ENCODE data around the gene INSRR. TPM values are rescaled to one million over a fixed set of nuclear protein-coding genes. Genes with fewer than 3 reads are reported as not detected.

INSRR gene
- total RNA-seq, 1 donor from 2014 or later: 0.45 TPM

DNA sequence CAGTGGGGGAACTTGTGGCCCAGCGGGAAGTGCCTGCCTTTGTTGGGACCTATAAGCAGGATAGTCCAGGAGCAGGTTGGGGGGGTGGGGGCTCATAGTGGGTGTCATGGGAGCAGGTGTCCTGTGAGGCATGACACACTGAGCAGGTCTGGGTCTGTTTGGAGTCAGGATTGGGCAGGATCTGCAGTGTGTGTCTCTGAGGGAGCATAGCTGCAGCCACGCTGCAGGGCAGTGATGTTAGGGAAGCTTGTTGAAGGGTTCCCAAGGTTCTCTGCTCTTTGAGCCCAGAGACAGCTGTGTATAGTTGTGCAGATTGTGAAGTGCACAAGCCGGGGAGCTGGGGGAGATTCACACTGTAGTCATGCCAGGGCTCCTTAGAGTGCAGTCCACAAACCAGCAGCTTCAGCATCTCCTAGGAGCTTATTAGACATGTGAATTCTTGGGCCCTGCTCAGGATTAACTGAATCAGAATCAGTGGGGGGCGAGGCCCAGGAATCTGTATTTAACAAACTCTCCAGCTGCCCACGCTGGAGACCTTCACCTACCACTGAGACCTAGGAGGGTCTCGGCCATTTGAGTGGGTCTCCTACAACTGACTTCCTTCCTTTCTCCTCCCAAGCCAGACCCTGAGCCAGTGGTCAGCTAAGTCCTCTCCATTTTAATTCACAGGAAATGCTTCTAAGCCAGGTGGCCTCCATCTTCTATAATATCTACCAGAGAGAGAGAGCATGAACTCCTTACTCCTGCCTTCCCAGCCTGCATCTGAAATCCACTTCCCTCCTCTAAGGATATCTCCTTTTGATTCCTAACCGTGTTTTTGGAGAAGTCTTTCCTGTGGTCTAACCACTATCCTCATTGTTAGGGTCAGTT is 11.1 kb downstream of the INSRR start:
- TF ChIP-seq, protein P1, sequence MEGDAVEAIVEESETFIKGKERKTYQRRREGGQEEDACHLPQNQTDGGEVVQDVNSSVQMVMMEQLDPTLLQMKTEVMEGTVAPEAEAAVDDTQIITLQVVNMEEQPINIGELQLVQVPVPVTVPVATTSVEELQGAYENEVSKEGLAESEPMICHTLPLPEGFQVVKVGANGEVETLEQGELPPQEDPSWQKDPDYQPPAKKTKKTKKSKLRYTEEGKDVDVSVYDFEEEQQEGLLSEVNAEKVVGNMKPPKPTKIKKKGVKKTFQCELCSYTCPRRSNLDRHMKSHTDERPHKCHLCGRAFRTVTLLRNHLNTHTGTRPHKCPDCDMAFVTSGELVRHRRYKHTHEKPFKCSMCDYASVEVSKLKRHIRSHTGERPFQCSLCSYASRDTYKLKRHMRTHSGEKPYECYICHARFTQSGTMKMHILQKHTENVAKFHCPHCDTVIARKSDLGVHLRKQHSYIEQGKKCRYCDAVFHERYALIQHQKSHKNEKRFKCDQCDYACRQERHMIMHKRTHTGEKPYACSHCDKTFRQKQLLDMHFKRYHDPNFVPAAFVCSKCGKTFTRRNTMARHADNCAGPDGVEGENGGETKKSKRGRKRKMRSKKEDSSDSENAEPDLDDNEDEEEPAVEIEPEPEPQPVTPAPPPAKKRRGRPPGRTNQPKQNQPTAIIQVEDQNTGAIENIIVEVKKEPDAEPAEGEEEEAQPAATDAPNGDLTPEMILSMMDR (IDR thresholded peaks at IDR 0.05; ENCODE audit: unreplicated experiment): no peak
- no peak overlapping the region for H3K4me3 Mint-ChIP-seq

DNA sequence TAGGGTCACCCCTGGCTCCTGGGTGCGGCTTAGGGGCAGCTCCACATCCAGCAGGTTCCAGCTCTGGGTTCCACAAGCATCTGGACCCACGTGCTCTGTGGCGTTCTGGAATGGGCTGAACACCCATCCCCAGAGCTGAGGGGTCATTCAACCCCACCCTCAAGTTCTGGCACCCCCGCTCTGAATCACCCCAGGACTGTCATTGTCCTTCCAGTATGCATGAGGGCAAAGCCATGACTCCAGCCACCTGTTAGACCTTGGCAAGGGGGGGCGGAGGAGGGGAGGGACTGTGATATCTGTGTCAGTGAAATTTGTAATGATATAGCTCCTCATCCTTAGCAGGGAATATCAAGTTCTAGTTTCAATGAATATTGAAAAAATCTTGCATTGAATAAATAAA is 12.3 kb downstream of the INSRR start:
- Mint-ChIP-seq H3K27me3 (ENCODE audit: low read depth) (peaks cover 94% of the 10 kb centered on the region), H3K36me3 (no peaks in the 10 kb centered on the region), H3K27ac (no peak overlapping the region), H3K4me3 (no peak overlapping the region), H3K4me1 (peaks cover 15% of the 10 kb centered on the region), H3K9me3 (no peaks in the 10 kb centered on the region)
- no peak for DNase-seq (ENCODE audit: low spot score in 2 of 2, unreplicated experiment in 2 of 2)
- TF ChIP-seq, protein P1 (IDR thresholded peaks at IDR 0.05; ENCODE audit: unreplicated experiment): no peak

More for the DNA sequence above, 11.1 kb downstream of the INSRR start:
- Mint-ChIP-seq H3K27ac (no peak overlapping the region), H3K9me3 (no peaks in the 10 kb centered on the region), H3K27me3 (ENCODE audit: low read depth) (peaks cover 90% of the 10 kb centered on the region), H3K36me3 (no peaks in the 10 kb centered on the region), H3K4me1 (peaks cover 15% of the 10 kb centered on the region)
- no peak for DNase-seq (ENCODE audit: low spot score in 2 of 2, unreplicated experiment in 2 of 2)

DNA sequence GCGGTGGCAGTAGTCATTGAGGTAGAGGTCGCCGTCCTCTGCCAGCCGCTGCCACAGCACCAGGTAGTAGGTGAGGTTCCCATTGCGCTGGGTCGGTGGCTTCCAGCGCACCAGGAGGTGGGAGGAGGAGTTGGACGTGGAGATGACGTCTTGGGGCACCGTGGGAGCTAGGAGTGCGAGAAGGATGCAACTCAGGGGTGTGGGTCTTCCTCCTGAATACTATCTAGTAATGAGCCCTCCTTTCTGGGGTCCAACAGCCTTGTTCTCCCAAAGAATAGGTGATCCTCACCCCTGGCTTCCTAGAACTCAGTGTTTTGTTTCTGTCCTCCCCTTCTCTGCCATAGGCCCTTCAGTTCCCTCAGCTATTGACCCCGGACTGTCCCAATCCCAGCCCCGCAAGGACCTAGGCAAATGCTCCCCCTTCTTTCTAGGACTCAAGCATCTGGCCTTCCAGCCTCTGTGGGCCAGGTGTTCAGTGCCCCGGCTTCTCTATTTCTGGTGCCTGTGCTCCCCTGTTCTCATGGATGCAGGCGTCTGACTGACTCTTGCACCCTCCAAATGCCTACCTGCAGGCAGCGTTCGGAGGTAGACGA is 12.9 kb downstream of the INSRR start:
- peaks cover 15% of the 10 kb centered on the region for H3K4me1 Mint-ChIP-seq
- DNase-seq (ENCODE audit: low spot score in 2 of 2, unreplicated experiment in 2 of 2): no peak
- H3K36me3 Mint-ChIP-seq: no peaks in the 10 kb centered on the region
- no peak overlapping the region for H3K4me3 Mint-ChIP-seq
- peaks cover 94% of the 10 kb centered on the region for H3K27me3 Mint-ChIP-seq (ENCODE audit: low read depth)
- TF ChIP-seq, protein P1 (IDR thresholded peaks at IDR 0.05; ENCODE audit: unreplicated experiment): no peak
- no peak overlapping the region for H3K27ac Mint-ChIP-seq
- H3K9me3 Mint-ChIP-seq: no peaks in the 10 kb centered on the region

DNA sequence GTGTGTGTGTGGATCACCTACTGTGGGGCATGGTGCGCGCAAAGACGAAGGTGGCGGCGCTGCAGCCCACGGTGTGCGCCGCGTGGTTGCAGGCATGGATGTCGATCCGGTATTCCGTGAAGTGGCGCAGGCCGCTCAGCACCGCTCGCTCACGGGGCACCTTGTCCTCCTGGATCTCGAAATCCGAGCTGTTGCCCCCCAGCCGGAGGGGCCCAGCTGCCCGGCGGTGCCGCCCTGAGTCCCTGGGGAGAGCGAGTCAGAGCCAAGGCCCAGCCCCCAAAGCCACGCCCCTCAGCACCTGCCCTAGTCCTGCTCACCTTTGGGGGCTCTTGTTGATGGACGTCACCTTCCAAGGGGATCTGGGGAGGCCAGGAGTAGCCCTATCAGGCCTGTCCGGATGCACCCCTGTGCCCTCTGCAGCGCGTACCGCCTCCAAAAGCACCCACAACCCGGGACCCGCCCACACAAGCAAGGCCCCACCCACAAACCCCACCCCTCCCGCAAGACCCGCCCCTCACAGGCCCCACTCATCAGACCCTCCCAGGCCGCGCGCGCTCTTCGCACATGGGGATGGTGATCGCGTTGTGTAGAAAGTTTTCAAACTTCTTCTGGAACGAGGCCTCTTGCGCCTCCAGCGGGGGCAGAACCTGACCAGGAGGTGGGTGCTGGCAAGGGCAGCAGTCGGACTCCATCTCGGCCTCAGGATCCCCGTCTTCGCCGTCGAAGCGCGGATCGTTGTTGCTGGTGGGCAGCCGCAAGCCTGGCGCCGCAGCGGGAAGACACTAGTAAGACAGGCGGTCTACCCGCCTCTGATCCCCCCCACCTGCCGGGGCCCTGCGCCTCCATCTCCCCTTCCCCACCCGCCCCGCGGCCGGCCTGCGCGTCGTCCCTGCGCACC is 13.6 kb downstream of the INSRR start:
- Mint-ChIP-seq H3K4me1 (peaks cover 15% of the 10 kb centered on the region), H3K9me3 (no peaks in the 10 kb centered on the region), H3K27ac (no peak overlapping the region), H3K36me3 (no peaks in the 10 kb centered on the region), H3K27me3 (ENCODE audit: low read depth) (peaks cover 98% of the 10 kb centered on the region), H3K4me3 (peak overlapping the region; percentile 53)
- TF ChIP-seq, protein P1 (IDR thresholded peaks at IDR 0.05; ENCODE audit: unreplicated experiment): no peak
- DNase-seq (ENCODE audit: low spot score in 2 of 2, unreplicated experiment in 2 of 2): no peak

DNA sequence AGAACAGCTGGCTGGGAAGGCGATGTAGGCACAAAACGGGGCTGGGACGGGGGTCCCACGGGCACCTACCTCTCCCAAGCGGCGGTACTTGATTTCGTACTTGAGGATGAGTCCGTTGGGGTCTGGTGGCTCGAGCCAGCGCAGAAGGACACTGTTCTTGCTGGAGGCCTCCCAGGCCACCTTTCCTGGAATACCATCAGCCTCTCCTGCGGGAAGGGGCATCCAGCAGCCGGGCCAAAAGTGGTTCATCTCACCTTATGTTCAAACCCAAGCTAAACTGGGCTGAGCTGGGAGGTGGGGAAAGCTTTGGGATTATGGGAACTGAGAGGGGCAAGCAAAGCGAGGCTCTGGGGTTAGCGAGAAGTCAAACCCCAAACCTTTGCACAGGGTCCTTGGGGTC is 14.3 kb downstream of the INSRR start:
- Mint-ChIP-seq H3K27ac (no peak overlapping the region), H3K27me3 (ENCODE audit: low read depth) (peaks cover 94% of the 10 kb centered on the region), H3K4me3 (peak overlapping the region; percentile 13), H3K4me1 (peaks cover 15% of the 10 kb centered on the region), H3K9me3 (no peaks in the 10 kb centered on the region), H3K36me3 (no peaks in the 10 kb centered on the region)
- no peak for DNase-seq (ENCODE audit: low spot score in 2 of 2, unreplicated experiment in 2 of 2)
- TF ChIP-seq, protein P1 (IDR thresholded peaks at IDR 0.05; ENCODE audit: unreplicated experiment): no peak

Data from mesothelial cell of epicardium (in vitro differentiated cells).